ENCODE measurements around the gene EXOC1.

GRCh38 chr4:55840956-55841355 lies 12.5 kb upstream of the EXOC1 start:
- TF ChIP-seq POLR2A (IDR thresholded peaks at IDR 0.05) = no peak
- TF ChIP-seq, protein P1, sequence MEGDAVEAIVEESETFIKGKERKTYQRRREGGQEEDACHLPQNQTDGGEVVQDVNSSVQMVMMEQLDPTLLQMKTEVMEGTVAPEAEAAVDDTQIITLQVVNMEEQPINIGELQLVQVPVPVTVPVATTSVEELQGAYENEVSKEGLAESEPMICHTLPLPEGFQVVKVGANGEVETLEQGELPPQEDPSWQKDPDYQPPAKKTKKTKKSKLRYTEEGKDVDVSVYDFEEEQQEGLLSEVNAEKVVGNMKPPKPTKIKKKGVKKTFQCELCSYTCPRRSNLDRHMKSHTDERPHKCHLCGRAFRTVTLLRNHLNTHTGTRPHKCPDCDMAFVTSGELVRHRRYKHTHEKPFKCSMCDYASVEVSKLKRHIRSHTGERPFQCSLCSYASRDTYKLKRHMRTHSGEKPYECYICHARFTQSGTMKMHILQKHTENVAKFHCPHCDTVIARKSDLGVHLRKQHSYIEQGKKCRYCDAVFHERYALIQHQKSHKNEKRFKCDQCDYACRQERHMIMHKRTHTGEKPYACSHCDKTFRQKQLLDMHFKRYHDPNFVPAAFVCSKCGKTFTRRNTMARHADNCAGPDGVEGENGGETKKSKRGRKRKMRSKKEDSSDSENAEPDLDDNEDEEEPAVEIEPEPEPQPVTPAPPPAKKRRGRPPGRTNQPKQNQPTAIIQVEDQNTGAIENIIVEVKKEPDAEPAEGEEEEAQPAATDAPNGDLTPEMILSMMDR (IDR thresholded peaks at IDR 0.05) = no peak
